Activated T-helper 9 cell treated with anti-CD3 and anti-CD28 coated beads, Interleukin-2, amount 50 U/mL, for 16 hours (primary cell): Measurements from ENCODE around the gene WFDC5.

Experiments
- DNase-seq: peaks from one replicate; pipeline ENCODE4 v3.0.0-alpha.2; 2020; ENCODE audit warnings: low read depth

Gene WFDC5

DNA sequence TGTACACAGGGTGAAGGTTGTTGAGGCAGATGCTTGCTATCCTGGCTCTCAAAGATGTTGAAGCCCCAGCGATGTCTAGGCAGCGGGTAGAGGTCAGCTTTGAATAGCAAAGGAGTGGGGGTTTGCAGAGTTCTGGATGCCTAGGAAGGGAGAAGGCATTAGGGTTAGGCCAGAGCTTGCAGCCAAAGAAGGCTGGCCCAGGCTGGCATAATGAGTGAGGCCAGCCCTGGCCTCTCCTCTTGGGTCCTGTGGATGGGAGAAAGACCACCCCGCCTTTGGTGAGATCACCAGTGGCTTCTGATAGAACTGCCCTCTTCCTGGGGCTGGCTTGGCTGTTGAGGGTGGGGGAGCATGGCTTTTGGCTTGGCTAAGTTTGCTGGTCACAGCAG, 406 bp upstream of the WFDC5 start:
- DNase-seq, result no peak

DNA sequence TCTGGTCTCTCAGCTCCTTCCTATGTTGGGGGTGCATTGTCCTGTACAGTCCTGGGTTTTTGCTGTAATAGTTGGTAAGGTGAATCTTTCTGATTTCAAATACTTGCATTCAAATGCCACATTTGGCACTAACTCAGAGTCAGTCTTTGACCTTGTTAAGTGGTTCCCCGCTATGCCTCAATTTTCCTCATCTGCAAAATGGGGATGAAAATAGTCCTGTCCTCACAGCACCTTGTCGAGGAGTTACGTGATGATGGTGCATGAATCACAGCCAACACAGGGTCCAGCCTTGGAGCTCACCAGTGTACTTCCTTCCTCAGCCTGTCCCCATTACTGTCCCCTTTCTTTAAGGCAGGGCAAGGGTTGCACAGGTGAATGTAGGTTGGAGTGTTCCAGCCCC, 1.1 kb downstream of the WFDC5 start:
- no peak for DNase-seq

DNA sequence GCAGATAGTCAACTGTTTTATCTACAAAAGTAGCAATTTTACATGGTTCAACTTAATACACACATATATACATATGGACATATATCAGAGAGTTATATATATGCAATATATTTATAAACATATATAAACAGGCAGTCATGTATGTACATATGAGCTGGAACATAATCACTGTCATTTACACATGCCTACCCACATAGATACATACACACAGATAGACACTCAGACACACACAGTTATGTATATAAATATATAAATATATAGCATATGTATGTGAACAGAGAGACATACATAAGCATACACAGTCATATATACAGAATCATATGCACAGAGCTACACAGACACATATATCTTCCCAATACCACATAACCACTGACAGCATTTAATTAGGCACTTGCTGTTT, 2.2 kb downstream of the WFDC5 start:
- DNase-seq, result no peak

- DNase-seq, result no peak
These were observed 3.0 kb downstream of the WFDC5 start for GRCh38 chr20:45111799-45112471.

GRCh38 chr20:45111285-45111684, 3.7 kb downstream of the WFDC5 start:
- no peak for DNase-seq

DNA sequence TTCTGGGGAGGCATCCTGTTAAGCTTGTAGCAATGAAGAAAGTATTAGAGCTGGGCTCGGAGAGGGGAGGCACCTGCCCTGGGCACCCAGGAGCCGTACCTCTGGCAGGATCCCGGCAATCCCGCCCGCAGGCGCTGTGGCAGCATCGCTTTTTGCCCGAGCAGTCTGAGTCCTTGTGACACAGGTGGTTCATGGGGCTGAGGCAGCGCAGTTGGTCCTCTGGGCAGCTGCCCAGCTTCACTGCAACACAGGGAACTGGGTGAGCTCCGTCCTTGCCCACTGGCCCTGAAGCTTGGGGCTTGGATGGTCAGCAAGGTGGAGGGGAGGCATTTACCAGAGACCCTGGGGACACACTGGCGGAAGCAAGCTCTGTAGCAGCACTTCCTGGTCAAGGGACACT, 4.7 kb downstream of the WFDC5 start:
- DNase-seq, result no peak

DNA sequence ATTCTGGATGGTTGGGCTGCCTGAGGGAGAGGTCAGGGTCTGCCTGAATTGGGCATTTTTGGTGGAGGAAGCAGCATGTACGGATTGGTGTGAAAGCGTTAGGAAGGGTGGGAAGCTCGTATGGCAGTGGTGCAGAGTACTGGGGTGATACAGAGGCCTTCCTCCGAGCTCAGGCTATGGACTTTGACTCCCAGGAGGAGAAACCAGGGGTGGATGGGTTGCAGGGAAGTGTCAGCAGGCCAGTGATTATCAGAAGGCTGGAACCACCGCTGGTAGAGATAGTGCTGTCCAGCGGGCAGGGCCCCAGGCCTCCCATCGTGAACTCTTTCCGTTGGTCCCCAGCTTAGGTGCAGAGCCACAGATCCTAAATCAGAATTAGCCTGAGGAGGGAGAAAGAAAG, 5.3 kb downstream of the WFDC5 start:
- no peak for DNase-seq

DNA sequence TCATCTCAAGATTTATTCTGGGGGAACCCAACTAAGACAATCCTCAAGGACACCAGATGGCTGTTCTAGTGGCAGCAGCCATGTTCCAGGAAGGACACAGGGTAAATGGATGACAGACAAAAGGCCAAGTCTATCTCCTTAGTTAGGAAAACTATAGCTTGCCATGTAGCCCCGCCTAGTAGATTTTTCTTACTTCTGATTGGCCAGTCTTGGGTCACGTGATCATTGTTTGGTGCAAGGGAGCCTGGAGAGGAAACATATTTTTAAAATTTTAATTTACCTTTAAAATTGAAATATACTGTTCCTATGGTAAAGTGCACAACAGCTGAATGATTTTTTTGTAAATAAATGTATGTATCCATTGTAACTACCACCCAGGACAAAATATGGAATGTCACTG, 9.7 kb downstream of the WFDC5 start:
- no peak for DNase-seq

- no peak for DNase-seq
These were observed 10.2 kb downstream of the WFDC5 start for GRCh38 chr20:45104786-45105185.

DNA sequence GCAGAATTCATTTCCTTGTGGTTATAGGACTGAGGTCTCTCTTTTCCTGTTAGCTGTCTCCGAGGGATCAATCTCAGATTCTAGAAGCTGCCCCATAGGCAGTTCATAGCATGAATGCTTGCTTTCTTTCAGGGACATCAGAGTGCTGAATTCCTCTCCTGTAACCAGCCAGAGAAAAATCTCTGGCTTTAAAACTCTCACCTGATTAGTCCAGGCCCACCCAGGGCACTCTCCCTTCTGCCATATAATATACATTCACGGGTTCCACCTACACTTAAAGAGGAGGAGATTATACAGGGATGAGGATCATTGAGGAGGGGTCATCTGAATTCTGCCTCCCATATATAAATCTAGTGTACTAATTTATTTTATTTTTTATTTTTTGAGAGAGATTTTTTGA, 11.9 kb downstream of the WFDC5 start:
- DNase-seq, result no peak

DNA sequence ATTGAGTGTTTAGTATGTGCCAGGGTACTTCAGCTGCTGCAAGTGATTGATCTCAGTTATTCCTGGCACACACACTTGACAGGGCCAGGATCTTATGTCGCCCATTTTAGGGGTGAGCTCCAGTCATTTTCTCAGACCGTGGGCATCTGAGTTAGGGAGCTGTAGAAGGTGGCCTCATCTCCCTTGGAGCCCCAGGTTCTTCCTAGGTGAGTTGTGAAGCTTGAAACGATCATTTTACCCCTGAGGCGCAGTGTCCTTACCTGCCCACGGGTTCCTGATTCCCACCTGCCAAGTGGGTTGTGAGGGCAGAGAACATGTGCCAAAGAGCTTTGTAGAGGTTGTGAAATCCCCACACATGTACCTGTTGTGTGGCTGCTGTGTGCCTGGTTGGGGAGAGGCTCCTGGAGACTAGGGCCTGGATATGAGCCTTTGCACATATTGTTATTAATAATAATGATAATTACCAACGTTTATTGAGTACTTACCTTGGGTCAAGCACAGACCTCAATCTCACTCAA, 13.6 kb downstream of the WFDC5 start:
- no peak for DNase-seq

DNA sequence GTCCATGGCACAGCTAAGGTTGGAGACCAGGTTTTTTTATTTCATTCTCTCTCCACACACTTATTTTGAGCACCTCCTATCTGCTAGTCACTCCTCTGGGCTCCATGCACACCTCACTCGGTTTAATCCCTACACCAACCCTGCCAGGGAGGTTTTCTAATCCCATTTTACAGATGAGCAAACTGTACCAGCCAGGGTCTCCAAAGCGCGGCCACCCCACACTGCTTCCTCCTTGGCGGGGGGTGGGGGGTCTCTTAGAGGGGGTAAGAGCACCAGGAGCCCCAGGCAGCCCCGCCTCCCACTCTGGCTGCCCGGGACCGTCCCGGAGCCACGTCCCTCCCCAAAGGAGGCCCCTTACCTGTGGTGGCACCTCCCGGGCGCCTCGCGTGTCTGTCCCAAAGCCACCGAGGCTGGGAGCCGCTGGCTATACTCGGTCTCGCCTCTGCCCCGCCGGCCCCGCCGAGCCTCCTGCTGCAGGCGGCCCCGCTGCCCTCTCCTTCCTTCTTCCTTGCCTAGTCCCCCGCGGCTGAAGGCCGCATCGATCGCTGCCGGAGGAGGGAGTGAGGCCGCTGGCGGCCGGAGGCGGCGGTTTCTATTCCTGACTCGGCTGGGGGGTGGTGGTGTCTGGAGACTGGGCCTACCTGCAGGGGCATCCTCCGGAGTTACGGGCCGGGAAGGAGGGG, 14.3 kb downstream of the WFDC5 start, which contains the start of gene KCNS1:
TSS of gene KCNS1 (minus strand) at position 565 of the 683 bp plus-strand sequence. CDS start 1,891 bp downstream, outside the sequence.
- no peak for DNase-seq

DNA sequence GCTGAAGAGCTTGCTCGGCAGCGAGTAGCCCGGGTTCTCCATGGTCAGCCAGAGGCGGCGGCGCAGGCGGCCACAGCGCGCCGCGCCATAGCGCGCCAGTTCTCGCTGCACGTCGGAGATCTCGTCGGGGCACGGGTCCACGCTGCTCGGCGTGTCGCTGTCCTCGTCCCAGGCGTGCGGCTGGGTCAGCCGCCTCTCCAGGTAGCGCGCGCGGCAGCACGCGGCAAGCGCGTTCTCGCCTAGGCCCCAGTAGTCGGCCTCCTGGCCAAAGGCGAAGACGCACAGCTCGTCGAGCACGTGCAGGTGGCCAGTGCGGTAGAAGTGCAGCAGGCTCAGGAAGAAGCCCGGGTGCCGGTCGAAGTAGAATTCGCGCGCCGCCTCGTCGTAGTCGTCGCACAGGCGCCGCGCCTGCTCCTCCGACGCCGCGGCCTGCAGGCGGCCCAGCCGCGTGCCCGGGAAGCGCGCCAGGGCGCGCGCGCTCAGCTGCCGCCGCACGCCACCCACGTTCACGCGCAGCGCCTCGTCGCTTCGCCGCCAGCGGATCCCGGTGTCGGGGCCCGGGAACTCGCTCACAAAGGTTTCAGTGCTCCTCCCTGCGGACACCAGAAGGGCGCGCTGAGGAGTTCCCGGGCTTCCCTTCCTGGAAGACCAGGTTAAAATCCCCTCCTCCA, 16.7 kb downstream of the WFDC5 start:
- DNase-seq, result no peak

- DNase-seq, result no peak
These were observed 17.4 kb downstream of the WFDC5 start for GRCh38 chr20:45097485-45098102.

DNA sequence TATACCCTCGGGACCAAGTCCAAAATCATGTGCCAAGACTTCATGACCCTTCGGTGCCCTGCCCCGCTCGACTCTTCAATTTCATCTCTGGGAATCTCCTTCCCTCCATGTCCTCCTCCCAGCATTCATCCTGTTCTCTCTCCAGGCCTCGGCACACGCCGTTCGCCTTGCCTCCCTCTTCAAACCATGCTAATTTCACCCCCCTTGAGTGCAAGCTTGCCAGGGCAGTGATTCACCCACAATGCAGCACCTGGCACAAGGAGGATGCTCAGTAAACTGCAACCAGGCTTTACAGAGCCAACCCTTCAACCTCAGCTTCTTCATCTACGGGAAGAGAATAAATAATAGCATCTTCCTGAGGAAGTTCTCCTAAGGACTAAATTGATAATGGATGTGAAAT, 18.2 kb downstream of the WFDC5 start:
- no peak for DNase-seq

DNA sequence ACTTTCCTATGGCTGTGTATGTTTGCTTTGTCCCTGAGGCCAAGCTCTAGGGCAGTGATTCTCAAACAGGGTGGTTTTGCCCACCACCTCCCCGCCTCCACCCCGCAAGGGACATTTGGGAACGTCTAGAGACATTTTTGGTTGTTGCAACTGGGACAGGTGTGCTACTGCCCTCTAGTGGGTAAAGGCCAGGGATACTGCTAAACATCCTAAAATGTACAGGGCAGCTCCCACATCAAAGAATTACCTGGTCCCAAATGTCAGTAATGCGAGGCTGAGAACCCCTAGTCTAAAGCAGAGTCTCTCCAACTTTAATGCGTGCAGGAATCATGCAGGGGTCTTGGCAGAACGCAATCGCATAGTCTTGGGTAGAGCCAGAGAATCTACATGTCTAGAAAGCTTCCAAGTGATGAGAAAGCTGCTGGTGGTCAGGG, 19.2 kb downstream of the WFDC5 start:
- peak; percentile 23 for DNase-seq

DNA sequence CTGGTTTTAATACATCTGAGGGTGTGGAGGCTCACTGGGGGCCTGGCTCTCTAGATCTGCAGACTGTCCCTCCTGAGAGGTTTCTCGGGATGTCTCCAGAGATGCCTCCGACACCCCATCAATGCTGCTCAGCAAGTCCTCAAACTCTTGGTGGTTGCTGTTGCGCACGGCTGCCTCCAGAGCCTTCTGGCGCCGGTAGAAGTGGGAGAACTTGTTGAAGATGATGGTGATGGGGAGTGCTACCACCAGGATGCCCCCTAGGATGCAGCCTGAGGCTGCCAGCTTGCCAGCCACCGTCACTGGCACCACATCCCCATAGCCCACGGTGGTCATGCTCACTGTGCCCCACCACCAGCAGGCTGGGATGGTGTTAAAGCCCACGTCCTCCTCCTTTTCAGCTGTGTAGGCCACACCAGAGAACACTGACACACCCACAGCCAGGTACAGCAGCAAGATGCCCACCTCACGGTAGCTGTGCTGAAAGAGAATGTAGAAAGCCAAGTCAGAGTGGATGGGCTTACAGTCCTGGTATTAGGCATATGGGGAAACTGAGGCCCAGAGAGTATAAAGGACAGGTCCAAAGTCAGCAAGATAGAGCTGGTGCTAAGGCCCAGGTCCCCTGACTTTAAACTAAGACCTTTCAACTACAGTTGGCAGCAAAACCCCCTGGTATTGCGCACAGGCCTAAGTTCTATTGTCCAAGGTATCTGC, 20.0 kb downstream of the WFDC5 start:
- no peak for DNase-seq

DNA sequence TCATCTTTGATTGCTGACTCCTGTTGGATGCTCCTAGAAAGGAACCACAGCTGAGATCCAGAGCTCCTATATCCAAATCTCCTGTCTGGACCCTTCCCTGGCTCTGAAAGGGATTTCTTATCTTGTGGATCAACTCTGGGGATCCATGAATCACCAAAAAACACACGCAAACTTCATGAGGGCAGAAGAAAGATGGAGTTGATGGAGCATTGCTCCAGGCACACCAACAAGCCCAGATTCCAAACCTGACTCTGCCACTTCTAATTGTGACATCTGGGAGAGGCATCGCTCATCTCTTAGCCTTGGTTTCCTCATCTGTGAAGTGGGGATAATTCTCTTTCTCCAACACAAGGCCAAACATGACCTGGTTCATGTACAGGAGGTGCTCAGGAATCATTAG, 20.8 kb downstream of the WFDC5 start:
- DNase-seq, result no peak

DNA sequence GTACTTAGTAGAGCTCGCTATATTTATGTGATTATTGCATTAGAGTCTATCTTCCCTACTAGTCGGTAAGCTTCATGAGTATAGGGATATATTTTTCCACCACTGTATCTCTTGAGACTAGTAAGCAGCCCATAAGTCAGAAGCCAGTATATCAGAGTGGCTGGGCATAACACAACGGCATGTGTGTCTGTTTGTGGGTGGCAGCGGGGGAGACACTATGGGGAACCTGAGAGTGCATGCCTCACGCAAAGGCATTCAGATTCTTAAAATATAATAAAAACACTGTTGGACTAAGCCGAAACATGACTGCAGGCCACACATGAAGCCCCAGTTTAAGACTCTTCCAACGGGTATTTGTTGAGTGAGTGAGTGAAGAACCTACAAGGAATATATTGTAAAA, 22.1 kb downstream of the WFDC5 start:
- no peak for DNase-seq

DNA sequence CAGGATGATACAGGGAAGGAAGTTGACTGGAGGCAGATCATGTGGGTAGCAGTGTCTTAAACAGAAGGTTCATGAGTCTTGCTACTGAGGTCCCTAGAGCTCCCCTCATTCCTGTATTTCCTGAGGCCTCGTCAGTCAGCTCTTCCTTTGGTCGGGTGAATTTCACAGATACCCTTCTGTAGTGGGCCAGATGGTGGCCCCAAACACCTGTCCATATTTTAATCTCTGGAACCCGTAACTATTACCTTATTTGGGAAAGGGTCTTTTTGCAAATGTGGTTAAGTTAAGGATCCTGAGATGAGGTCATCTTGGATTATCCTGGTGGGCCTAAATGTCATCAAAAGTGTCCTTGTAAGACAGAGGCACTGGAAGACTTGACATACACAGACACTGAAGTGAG, 23.6 kb downstream of the WFDC5 start:
- no peak for DNase-seq

- no peak for DNase-seq
These were observed 24.5 kb downstream of the WFDC5 start for GRCh38 chr20:45090481-45090880.

DNA sequence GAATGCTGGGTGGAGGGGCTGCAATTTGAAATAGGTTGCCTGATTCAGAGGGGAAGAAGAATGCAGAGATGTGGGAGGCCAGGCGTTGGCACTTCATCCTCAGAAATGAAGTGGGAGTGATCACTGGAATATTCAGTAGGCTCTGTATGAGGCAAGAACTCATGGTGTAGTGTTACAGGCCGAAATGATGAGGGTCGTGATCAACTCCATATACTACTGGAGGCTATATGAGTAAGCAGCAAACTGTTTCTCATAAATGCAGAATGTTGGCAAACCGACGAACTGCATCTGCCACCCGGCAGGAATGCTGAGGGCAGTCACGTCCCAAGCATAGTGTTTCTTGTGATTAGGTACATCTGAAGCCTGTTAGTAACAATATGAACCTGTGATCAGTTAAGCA, 26.7 kb downstream of the WFDC5 start:
- DNase-seq, result no peak
